ENCODE measurements around the gene MAGI2. TPM values are rescaled to one million over a fixed set of nuclear protein-coding genes. Genes with fewer than 3 reads are reported as not detected.

MAGI2 gene
- total and polyA plus RNA-seq, 2 of the 13 experiments (the other 11 are each of a cell fraction or from before 2014, with no cell fraction given), result 1.5 to 3.8 TPM

DNA sequence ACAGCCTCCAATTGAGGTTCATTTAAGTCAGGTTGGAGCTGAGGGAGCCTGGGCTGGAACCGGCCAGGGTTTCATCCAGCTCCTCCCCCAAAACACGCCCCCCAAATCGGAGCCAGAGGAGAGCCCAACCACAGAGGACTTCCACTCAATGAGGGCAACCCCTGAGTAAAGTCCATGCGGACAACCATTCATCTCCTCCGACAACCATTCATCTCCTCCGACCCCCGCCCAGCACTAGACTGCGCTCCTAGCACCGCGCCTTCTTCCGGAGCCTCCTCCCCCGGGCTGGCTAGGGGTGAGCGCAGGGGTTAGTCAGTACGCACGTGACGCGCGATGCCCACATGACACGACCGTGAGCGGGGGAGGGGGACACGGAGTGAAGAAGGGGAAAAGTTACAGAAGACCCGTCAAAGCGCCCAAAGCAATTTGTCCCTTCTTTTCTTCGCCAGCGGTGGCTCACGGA, 1.4 kb downstream of the MAGI2 start (continued):
- TF ChIP-seq, protein P1, sequence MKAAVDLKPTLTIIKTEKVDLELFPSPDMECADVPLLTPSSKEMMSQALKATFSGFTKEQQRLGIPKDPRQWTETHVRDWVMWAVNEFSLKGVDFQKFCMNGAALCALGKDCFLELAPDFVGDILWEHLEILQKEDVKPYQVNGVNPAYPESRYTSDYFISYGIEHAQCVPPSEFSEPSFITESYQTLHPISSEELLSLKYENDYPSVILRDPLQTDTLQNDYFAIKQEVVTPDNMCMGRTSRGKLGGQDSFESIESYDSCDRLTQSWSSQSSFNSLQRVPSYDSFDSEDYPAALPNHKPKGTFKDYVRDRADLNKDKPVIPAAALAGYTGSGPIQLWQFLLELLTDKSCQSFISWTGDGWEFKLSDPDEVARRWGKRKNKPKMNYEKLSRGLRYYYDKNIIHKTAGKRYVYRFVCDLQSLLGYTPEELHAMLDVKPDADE (CRISPR knock-in tag; IDR thresholded peaks at IDR 0.05), result no peak
- TF ChIP-seq, protein P2, sequence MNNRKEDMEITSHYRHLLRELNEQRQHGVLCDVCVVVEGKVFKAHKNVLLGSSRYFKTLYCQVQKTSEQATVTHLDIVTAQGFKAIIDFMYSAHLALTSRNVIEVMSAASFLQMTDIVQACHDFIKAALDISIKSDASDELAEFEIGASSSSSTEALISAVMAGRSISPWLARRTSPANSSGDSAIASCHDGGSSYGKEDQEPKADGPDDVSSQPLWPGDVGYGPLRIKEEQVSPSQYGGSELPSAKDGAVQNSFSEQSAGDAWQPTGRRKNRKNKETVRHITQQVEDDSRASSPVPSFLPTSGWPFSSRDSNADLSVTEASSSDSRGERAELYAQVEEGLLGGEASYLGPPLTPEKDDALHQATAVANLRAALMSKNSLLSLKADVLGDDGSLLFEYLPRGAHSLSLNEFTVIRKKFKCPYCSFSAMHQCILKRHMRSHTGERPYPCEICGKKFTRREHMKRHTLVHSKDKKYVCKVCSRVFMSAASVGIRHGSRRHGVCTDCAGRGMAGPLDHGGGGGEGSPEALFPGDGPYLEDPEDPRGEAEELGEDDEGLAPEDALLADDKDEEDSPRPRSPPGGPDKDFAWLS (CRISPR knock-in tag; IDR thresholded peaks at IDR 0.05; ENCODE audit: borderline replicate concordance), result no peak
- peak; percentile 69; the same call in 1 of the 2 replicates for TF ChIP-seq SAP130 (CRISPR knock-in tag; IDR thresholded peaks at IDR 0.05; ENCODE audit: low read depth)
- TF ChIP-seq CREB1 (IDR thresholded peaks at IDR 0.05), result peak; percentile 76
- no peak; the same call in 1 of the 2 replicates for TF ChIP-seq CREB1 (CRISPR knock-in tag; IDR thresholded peaks at IDR 0.05)
- no peak for TF ChIP-seq ZNF329 (CRISPR knock-in tag; IDR thresholded peaks at IDR 0.05; ENCODE audit: low read depth)
- TF ChIP-seq NKX3-1 (CRISPR knock-in tag; IDR thresholded peaks at IDR 0.05), result no peak
- TF ChIP-seq, protein P3, sequence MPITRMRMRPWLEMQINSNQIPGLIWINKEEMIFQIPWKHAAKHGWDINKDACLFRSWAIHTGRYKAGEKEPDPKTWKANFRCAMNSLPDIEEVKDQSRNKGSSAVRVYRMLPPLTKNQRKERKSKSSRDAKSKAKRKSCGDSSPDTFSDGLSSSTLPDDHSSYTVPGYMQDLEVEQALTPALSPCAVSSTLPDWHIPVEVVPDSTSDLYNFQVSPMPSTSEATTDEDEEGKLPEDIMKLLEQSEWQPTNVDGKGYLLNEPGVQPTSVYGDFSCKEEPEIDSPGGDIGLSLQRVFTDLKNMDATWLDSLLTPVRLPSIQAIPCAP (CRISPR knock-in tag; IDR thresholded peaks at IDR 0.05; ENCODE audit: low read depth), result no peak
- TF ChIP-seq ZNF768 (CRISPR knock-in tag; IDR thresholded peaks at IDR 0.05), result no peak
- TF ChIP-seq ZKSCAN5 (CRISPR knock-in tag; IDR thresholded peaks at IDR 0.05), result peak; percentile 96
- TF ChIP-seq HOXD1 (CRISPR knock-in tag; IDR thresholded peaks at IDR 0.05), result no peak
- TF ChIP-seq, protein P4, sequence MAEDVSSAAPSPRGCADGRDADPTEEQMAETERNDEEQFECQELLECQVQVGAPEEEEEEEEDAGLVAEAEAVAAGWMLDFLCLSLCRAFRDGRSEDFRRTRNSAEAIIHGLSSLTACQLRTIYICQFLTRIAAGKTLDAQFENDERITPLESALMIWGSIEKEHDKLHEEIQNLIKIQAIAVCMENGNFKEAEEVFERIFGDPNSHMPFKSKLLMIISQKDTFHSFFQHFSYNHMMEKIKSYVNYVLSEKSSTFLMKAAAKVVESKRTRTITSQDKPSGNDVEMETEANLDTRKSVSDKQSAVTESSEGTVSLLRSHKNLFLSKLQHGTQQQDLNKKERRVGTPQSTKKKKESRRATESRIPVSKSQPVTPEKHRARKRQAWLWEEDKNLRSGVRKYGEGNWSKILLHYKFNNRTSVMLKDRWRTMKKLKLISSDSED (CRISPR knock-in tag; IDR thresholded peaks at IDR 0.05), result no peak
- TF ChIP-seq ZNF558 (CRISPR knock-in tag; IDR thresholded peaks at IDR 0.05; ENCODE audit: borderline replicate concordance), result peak; percentile 55; the same call in 1 of the 2 replicates
- TF ChIP-seq, protein P5, sequence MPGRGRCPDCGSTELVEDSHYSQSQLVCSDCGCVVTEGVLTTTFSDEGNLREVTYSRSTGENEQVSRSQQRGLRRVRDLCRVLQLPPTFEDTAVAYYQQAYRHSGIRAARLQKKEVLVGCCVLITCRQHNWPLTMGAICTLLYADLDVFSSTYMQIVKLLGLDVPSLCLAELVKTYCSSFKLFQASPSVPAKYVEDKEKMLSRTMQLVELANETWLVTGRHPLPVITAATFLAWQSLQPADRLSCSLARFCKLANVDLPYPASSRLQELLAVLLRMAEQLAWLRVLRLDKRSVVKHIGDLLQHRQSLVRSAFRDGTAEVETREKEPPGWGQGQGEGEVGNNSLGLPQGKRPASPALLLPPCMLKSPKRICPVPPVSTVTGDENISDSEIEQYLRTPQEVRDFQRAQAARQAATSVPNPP (CRISPR knock-in tag; IDR thresholded peaks at IDR 0.05), result no peak
- TF ChIP-seq ZNF703 (CRISPR knock-in tag; IDR thresholded peaks at IDR 0.05; ENCODE audit: borderline replicate concordance), result no peak; the same call in 1 of the 2 replicates
- TF ChIP-seq, protein P6, sequence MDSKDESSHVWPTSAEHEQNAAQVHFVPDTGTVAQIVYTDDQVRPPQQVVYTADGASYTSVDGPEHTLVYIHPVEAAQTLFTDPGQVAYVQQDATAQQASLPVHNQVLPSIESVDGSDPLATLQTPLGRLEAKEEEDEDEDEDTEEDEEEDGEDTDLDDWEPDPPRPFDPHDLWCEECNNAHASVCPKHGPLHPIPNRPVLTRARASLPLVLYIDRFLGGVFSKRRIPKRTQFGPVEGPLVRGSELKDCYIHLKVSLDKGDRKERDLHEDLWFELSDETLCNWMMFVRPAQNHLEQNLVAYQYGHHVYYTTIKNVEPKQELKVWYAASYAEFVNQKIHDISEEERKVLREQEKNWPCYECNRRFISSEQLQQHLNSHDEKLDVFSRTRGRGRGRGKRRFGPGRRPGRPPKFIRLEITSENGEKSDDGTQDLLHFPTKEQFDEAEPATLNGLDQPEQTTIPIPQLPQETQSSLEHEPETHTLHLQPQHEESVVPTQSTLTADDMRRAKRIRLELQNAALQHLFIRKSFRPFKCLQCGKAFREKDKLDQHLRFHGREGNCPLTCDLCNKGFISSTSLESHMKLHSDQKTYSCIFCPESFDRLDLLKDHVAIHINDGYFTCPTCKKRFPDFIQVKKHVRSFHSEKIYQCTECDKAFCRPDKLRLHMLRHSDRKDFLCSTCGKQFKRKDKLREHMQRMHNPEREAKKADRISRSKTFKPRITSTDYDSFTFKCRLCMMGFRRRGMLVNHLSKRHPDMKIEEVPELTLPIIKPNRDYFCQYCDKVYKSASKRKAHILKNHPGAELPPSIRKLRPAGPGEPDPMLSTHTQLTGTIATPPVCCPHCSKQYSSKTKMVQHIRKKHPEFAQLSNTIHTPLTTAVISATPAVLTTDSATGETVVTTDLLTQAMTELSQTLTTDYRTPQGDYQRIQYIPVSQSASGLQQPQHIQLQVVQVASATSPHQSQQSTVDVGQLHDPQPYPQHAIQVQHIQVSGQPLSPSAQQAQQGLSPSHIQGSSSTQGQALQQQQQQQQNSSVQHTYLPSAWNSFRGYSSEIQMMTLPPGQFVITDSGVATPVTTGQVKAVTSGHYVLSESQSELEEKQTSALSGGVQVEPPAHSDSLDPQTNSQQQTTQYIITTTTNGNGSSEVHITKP (CRISPR knock-in tag; IDR thresholded peaks at IDR 0.05; ENCODE audit: low read depth), result peak; percentile 63; the same call in 1 of the 2 replicates
- TF ChIP-seq, protein P7, sequence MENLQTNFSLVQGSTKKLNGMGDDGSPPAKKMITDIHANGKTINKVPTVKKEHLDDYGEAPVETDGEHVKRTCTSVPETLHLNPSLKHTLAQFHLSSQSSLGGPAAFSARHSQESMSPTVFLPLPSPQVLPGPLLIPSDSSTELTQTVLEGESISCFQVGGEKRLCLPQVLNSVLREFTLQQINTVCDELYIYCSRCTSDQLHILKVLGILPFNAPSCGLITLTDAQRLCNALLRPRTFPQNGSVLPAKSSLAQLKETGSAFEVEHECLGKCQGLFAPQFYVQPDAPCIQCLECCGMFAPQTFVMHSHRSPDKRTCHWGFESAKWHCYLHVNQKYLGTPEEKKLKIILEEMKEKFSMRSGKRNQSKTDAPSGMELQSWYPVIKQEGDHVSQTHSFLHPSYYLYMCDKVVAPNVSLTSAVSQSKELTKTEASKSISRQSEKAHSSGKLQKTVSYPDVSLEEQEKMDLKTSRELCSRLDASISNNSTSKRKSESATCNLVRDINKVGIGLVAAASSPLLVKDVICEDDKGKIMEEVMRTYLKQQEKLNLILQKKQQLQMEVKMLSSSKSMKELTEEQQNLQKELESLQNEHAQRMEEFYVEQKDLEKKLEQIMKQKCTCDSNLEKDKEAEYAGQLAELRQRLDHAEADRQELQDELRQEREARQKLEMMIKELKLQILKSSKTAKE (CRISPR knock-in tag; IDR thresholded peaks at IDR 0.05; ENCODE audit: borderline replicate concordance), result peak; percentile 67; the same call in 1 of the 2 replicates
